ENCODE measurements around the gene RCAN3.

RCAN3 gene

GRCh38 chr1:24589200-24589599 lies 86.6 kb downstream of the RCAN3 start:
- TF ChIP-seq CREB1 (IDR thresholded peaks at IDR 0.05; ENCODE audit: low read depth) (no peak), CEBPB (IDR thresholded peaks at IDR 0.05) (no peak)

Data from Ishikawa (cell line).